PC-3 (cell line): Measurements from ENCODE around the gene B4GALNT1. TPM values are rescaled to one million over a fixed set of nuclear protein-coding genes. Genes with fewer than 3 reads are reported as not detected.

Experiments
- ATAC-seq: fragments of 200-7000 bp; cut with Tn5 transposase; 2 replicates; pipeline ENCODE4 v1.9.1; 2020; ENCODE audit warnings: mild to moderate bottlenecking, moderate library complexity
- BruUV-seq: library from RNA; stranded (reverse); fragments of 400-500 nt; replicated peaks from 2 replicates; lab custom pipeline; 2021; lab: Mats Ljungman, UMichigan
- CTCF ChIA-PET: fragments of 300-600 bp; sonication (Branson Sonifier 250); formaldehyde crosslinking; loops from one replicate; lab custom pipeline; 2022; ENCODE audit warnings: antibody characterized with exemption; lab: Charles Lee
- POLR2A ChIA-PET: fragments of 300-600 bp; sonication (Branson Sonifier 250); formaldehyde crosslinking; loops from one replicate; lab custom pipeline; 2022; ENCODE audit warnings: antibody characterized with exemption; ENCODE audit not compliant: unreplicated experiment; lab: Charles Lee
- DNase-seq: peaks from one replicate; pipeline ENCODE4 v3.0.0-alpha.2; 2015
- H2AFZ ChIP-seq: fragments of 300-600 bp; sonication (generic); 2 replicates; pipeline ENCODE4 v1.6.0; 2016; ENCODE audit warnings: antibody characterized with exemption, low read length
- H3F3A ChIP-seq: fragments of 300-600 bp; sonication (generic); one replicate; pipeline ENCODE4 v1.6.0; 2017; ENCODE audit warnings: antibody characterized with exemption, low read length, control low read depth, mild to moderate bottlenecking; ENCODE audit not compliant: unreplicated experiment
- H3K27ac ChIP-seq: fragments of 300-600 bp; sonication (generic); 2 replicates; pipeline ENCODE4 v1.5.1; 2016; ENCODE audit warnings: mild to moderate bottlenecking, low read length
- H3K27me3 ChIP-seq: fragments of 300-600 bp; sonication (generic); 2 replicates; pipeline ENCODE4 v1.6.1; 2016; ENCODE audit warnings: low read length, mixed read lengths
- H3K36me3 ChIP-seq: fragments of 300-600 bp; sonication (generic); 2 replicates; pipeline ENCODE4 v1.6.1; 2016; ENCODE audit warnings: low read depth, mixed run types, low read length, mixed read lengths
- H3K4me1 ChIP-seq: fragments of 300-600 bp; sonication (generic); 2 replicates; pipeline ENCODE4 v1.5.1; 2016; ENCODE audit warnings: low read length; ENCODE audit not compliant: insufficient read depth
- H3K4me2 ChIP-seq: fragments of 300-600 bp; sonication (generic); 2 replicates; pipeline ENCODE4 v1.6.0; 2016; ENCODE audit warnings: low read length
- H3K4me3 ChIP-seq: fragments of 300-600 bp; sonication (generic); 2 replicates; pipeline ENCODE4 v1.5.1; 2016; ENCODE audit warnings: mild to moderate bottlenecking, low read length, mixed read lengths
- H3K79me2 ChIP-seq: fragments of 300-600 bp; sonication (generic); 2 replicates; pipeline ENCODE4 v1.6.1; 2017; ENCODE audit warnings: low read length, mixed read lengths
- H3K9ac ChIP-seq: fragments of 300-600 bp; sonication (generic); 2 replicates; pipeline ENCODE4 v1.6.0; 2016; ENCODE audit warnings: mild to moderate bottlenecking, low read length
- H3K9me2 ChIP-seq: fragments of 300-600 bp; sonication (generic); replicated peaks from 2 replicates; pipeline ENCODE4 v1.6.1; 2016; ENCODE audit warnings: mixed run types, low read length, mixed read lengths
- H3K9me3 ChIP-seq: fragments of 300-600 bp; sonication (generic); 2 replicates; pipeline ENCODE4 v1.6.1; 2016; ENCODE audit warnings: low read length, mixed read lengths
- H4K20me1 ChIP-seq: fragments of 300-600 bp; sonication (generic); 2 replicates; pipeline ENCODE4 v1.6.1; 2016; ENCODE audit warnings: low read length, mixed read lengths
- EZH2 ChIP-seq: fragments of 300-600 bp; sonication (generic); IDR thresholded peaks from one replicate; pipeline ENCODE4 v1.6.1; 2017; ENCODE audit warnings: antibody characterized with exemption, mild to moderate bottlenecking, low read length; ENCODE audit not compliant: unreplicated experiment
- EZH2phosphoT487 ChIP-seq: fragments of 300-600 bp; sonication (generic); IDR thresholded peaks from 2 replicates; pipeline ENCODE4 v1.6.1; 2018; ENCODE audit warnings: mild to moderate bottlenecking, antibody characterized with exemption, low read length, borderline replicate concordance
- intact Hi-C: fragments of 100-400 bp; cut with micrococcal nuclease; formaldehyde crosslinking; loops from 2 replicates; pipeline ENCODE4 v1.9.0; 2023
- total RNA-seq: library from RNA; depleted of rRNA; stranded (reverse); fragments of >200 nt; gene quantifications from 2 replicates; pipeline ENCODE4 v1.2.3, GENCODE V29; 2014
- TF ChIP-seq, protein P1 (sequence below): fragments of 300-600 bp; sonication (generic); conservative IDR thresholded peaks from 2 replicates; pipeline ENCODE4 v1.5.1; 2017; ENCODE audit warnings: antibody characterized with exemption, low read depth, mild to moderate bottlenecking, low read length

Gene B4GALNT1
- total RNA-seq, 1 experiment from 2014 or later, result 39.0 TPM

DNA sequence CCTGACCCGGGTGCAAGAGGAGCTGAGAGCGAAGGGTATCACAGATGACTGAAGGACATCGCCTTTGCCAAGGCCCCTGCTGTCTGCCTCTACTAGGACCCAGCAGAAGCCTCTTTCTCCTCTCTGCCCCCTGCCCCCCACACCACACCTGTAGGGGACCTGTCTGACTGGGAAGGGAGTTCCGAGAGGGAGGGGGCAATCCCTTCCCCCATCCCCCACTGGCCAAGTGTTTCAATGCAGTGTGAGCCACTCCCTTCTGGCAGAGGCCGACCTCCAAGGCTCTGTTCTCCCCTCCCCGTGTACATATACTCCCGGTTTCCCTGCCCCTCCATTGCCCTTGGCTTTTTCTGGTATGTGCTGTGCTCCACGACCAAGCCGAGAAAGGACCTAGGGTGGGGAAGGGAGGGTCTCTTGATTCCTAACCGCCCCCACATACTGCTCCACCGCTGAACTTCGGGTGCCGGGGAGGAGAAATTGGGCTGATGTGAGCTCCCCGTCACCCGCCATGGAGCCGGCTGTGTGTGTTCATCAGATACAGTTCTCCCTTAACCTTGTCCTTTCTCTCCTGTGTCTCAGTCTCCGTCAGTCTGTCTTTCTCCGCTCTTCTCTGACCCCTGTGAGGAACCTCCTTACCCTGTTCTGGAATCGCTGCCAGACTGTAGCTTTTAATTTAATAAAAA lies 23.8 kb downstream of the B4GALNT1 start:
- no peaks in the 10 kb centered on the region for H3K27me3 ChIP-seq
- H3K4me1 ChIP-seq, result peaks cover 18% of the 10 kb centered on the region; the same call in 1 of the 2 replicates
- H3K9me3 ChIP-seq, result no peaks in the 10 kb centered on the region
- H2AFZ ChIP-seq, result no peak overlapping the region
- DNase-seq, result no peak
- H3K36me3 ChIP-seq, result no peaks in the 10 kb centered on the region
- ATAC-seq, result no peak
- H3K79me2 ChIP-seq, result no peaks in the 10 kb centered on the region
- H3K27ac ChIP-seq, result no peak overlapping the region
- BruUV-seq, result no TSS peak
- no peaks in the 10 kb centered on the region for H4K20me1 ChIP-seq
- no peaks in the 10 kb centered on the region for H3F3A ChIP-seq
- no peak overlapping the region for H3K4me3 ChIP-seq
- intact Hi-C loops, result no loop called here
- ChIA-PET CTCF (interaction anchor here (0.6 kb wide), 1 partner anchor 117 kb away, joined by 11 read pairs; no protein-coding TSS in a partner anchor), POLR2A (no interaction called here)
- H3K4me2 ChIP-seq, result no peak overlapping the region
- no peak for TF ChIP-seq EZH2
- TF ChIP-seq EZH2phosphoT487, result no peak
- TF ChIP-seq, protein P1, sequence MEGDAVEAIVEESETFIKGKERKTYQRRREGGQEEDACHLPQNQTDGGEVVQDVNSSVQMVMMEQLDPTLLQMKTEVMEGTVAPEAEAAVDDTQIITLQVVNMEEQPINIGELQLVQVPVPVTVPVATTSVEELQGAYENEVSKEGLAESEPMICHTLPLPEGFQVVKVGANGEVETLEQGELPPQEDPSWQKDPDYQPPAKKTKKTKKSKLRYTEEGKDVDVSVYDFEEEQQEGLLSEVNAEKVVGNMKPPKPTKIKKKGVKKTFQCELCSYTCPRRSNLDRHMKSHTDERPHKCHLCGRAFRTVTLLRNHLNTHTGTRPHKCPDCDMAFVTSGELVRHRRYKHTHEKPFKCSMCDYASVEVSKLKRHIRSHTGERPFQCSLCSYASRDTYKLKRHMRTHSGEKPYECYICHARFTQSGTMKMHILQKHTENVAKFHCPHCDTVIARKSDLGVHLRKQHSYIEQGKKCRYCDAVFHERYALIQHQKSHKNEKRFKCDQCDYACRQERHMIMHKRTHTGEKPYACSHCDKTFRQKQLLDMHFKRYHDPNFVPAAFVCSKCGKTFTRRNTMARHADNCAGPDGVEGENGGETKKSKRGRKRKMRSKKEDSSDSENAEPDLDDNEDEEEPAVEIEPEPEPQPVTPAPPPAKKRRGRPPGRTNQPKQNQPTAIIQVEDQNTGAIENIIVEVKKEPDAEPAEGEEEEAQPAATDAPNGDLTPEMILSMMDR, result no peak
- no peak overlapping the region for H3K9ac ChIP-seq
- no peaks in the 10 kb centered on the region for H3K9me2 ChIP-seq

DNA sequence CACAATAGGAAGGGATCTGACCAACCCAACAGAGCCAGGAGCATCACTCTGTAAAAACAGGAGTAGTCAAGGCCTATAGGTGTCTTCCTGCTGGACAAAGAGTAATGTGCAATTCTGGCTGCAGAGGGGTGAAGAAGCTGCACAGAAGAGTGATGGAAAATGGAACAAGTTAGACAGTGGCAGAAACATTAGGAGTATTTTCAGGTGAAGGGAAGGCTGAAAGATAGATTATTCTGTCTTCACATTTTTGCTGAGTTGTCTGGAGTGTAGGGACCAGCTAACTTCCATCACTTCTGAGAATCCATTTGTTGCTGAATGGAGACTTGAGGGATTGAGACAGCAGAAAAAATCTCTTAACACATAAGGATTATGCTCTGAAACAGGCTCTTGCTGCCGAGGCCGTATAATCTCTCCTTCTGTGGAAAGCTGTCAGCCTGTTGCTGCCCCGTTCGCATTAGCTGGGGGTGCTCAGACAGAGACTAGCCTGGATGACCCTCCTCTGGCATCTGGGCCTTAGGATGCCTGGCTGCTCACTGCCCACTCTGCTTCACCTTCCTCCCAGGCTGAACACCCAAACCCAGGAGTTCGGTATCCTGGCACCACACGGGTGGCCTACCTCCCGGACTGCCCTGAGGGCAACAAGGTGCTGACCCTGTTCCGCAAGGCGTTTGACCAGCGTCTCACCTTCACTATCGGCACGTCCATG lies 24.9 kb downstream of the B4GALNT1 start:
- ChIA-PET CTCF (no interaction called here), POLR2A (no interaction called here)
- intact Hi-C loops, result no loop called here
- no peaks in the 10 kb centered on the region for H3K79me2 ChIP-seq
- ATAC-seq, result no peak
- H3K4me2 ChIP-seq, result no peak overlapping the region
- no peak for DNase-seq
- BruUV-seq, result no TSS peak
- H3K9ac ChIP-seq, result no peak overlapping the region
- no peaks in the 10 kb centered on the region for H4K20me1 ChIP-seq
- TF ChIP-seq, protein P1, result no peak
- H3K4me1 ChIP-seq, result peaks cover 26% of the 10 kb centered on the region
- no peak overlapping the region for H3K4me3 ChIP-seq
- H3K36me3 ChIP-seq, result no peaks in the 10 kb centered on the region
- H3K9me3 ChIP-seq, result no peaks in the 10 kb centered on the region
- H2AFZ ChIP-seq, result no peak overlapping the region
- H3K9me2 ChIP-seq, result no peaks in the 10 kb centered on the region
- H3K27ac ChIP-seq, result no peak overlapping the region
- no peaks in the 10 kb centered on the region for H3F3A ChIP-seq
- no peaks in the 10 kb centered on the region for H3K27me3 ChIP-seq

DNA sequence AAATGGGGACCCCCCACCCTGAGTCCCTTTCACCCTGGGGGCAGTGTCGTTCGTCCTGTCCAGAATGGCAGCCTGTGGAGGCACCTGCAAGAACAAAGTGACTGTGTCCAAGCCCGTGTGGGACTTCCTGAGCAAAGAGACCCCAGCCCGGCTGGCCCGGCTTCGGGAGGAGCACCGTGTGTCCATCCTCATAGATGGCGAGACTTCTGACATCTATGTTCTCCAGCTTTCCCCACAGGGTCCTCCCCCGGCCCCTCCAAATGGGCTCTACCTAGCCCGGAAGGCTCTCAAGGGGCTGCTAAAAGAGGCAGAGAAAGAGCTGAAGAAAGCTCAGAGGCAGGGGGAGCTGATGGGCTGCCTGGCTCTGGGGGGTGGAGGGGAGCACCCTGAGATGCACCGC lies 26.2 kb downstream of the B4GALNT1 start:
- TF ChIP-seq EZH2phosphoT487 (no peak), EZH2 (no peak)
- TF ChIP-seq, protein P1, result no peak
- no peaks in the 10 kb centered on the region for H3F3A ChIP-seq
- no peaks in the 10 kb centered on the region for H3K27me3 ChIP-seq
- H3K27ac ChIP-seq, result no peak overlapping the region
- no peak for ATAC-seq
- no peaks in the 10 kb centered on the region for H3K9me2 ChIP-seq
- no peak overlapping the region for H3K4me3 ChIP-seq
- H3K9ac ChIP-seq, result no peak overlapping the region
- peaks cover 21% of the 10 kb centered on the region for H3K4me1 ChIP-seq
- H4K20me1 ChIP-seq, result no peaks in the 10 kb centered on the region
- ChIA-PET CTCF (no interaction called here), POLR2A (no interaction called here)
- no peak overlapping the region for H3K4me2 ChIP-seq
- intact Hi-C loops, result no loop called here
- no TSS peak for BruUV-seq
- no peaks in the 10 kb centered on the region for H3K79me2 ChIP-seq
- H3K9me3 ChIP-seq, result no peaks in the 10 kb centered on the region
- DNase-seq, result no peak
- H2AFZ ChIP-seq, result no peak overlapping the region
- H3K36me3 ChIP-seq, result peaks cover 5% of the 10 kb centered on the region; the same call in 1 of the 2 replicates
